Measurements from ENCODE around the gene FGGY. TPM values are rescaled to one million over a fixed set of nuclear protein-coding genes. Genes with fewer than 3 reads are reported as not detected.

The FGGY gene
- total RNA-seq, 1 experiment from 2014 or later, result 14.6 TPM

DNA sequence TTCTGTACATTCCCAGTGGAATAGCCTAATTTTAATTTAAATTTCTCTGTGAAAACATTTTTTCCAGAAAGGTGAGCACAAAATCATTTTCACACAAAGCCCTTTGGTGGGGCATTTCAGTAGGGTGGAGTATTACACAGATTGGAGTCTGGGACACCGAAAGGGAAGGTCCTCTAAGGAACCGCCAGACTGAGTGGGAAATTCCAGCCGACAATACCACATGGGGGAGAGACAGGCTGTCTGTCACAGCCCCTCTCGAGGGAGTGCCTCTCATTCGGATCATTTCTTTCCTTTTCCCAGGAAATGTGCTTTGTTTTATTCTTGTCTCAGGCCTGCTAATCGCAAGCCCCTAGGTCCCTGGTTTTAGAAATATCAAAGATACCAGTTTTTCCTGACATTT is 367.3 kb downstream of the FGGY start:
- H2BK20ac ChIP-seq (ENCODE audit: low read depth, low read length, poor library complexity, severe bottlenecking), result no peak overlapping the region
- H3K23me2 ChIP-seq (ENCODE audit: insufficient read length, low read depth, low read length, poor library complexity, severe bottlenecking), result no peaks in the 10 kb centered on the region
- Mint-ChIP-seq H3K4me3 (no peak overlapping the region), H3K36me3 (ENCODE audit: insufficient read depth in 1 of 3, low read depth in 3 of 3) (peaks cover 1 to 8% (median 4%) of the 10 kb centered on the region in 3 experiments; a peak in 4 of 7 replicates), H3K27ac (no peak overlapping the region; a peak in 1 of 7 replicates), H3K9me3 (peaks cover 0 to 3% of the 10 kb centered on the region in 2 experiments; a peak in 1 of 5 replicates), H3K4me1 (peaks cover 23 to 36% of the 10 kb centered on the region in 2 experiments), H3K27me3 (ENCODE audit: low read depth) (no peaks in the 10 kb centered on the region)
- H2BK5ac ChIP-seq (ENCODE audit: insufficient read length, low read length), result no peak overlapping the region
- H3T11ph ChIP-seq (ENCODE audit: low read length), result no peak overlapping the region
- H3K9ac ChIP-seq (ENCODE audit: extremely low read depth, insufficient read length, low read length), result no peak overlapping the region
- no peak overlapping the region for H2BK15ac ChIP-seq (ENCODE audit: low read depth, low read length)
- H3K27me3 ChIP-seq (ENCODE audit: insufficient read depth, low read length), result no peaks in the 10 kb centered on the region
- H4K5ac ChIP-seq (ENCODE audit: insufficient read length, low read depth, low read length), result no peak overlapping the region
- no peaks in the 10 kb centered on the region for H3K79me1 ChIP-seq (ENCODE audit: insufficient read depth, low read depth, low read length, poor library complexity, severe bottlenecking)
- no peak overlapping the region for H3K27ac ChIP-seq (ENCODE audit: insufficient read length, low read depth, low read length)
- H2BK12ac ChIP-seq (ENCODE audit: insufficient read length, low read depth, low read length), result no peak overlapping the region
- no peak overlapping the region for H3K56ac ChIP-seq (ENCODE audit: insufficient read length, low read depth, low read length)
- TF ChIP-seq, protein P1, sequence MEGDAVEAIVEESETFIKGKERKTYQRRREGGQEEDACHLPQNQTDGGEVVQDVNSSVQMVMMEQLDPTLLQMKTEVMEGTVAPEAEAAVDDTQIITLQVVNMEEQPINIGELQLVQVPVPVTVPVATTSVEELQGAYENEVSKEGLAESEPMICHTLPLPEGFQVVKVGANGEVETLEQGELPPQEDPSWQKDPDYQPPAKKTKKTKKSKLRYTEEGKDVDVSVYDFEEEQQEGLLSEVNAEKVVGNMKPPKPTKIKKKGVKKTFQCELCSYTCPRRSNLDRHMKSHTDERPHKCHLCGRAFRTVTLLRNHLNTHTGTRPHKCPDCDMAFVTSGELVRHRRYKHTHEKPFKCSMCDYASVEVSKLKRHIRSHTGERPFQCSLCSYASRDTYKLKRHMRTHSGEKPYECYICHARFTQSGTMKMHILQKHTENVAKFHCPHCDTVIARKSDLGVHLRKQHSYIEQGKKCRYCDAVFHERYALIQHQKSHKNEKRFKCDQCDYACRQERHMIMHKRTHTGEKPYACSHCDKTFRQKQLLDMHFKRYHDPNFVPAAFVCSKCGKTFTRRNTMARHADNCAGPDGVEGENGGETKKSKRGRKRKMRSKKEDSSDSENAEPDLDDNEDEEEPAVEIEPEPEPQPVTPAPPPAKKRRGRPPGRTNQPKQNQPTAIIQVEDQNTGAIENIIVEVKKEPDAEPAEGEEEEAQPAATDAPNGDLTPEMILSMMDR (conservative IDR thresholded peaks at IDR 0.05), result no peak
- no peaks in the 10 kb centered on the region for H3K79me2 ChIP-seq (ENCODE audit: insufficient read depth, low read length)
- H4K8ac ChIP-seq (replicated peaks; ENCODE audit: insufficient read length, low read depth, low read length), result no peak overlapping the region
- no peak overlapping the region for H4K91ac ChIP-seq (ENCODE audit: insufficient read length, low read depth, low read length)
- H3K9me3 ChIP-seq (ENCODE audit: control insufficient read depth, low read depth, low read length), result no peaks in the 10 kb centered on the region
- no peak overlapping the region for H2AK5ac ChIP-seq (ENCODE audit: insufficient read length, low read length)
- no peak overlapping the region for H3K18ac ChIP-seq (ENCODE audit: insufficient read length, low read depth, low read length)
- H3K4me2 ChIP-seq (ENCODE audit: insufficient read depth, insufficient read length, low read length), result no peak overlapping the region
- no peak overlapping the region for H3K23ac ChIP-seq (ENCODE audit: insufficient read length, low read depth, low read length)
- H3K4ac ChIP-seq (ENCODE audit: low read depth, low read length), result no peak overlapping the region
- no peak overlapping the region for H2BK120ac ChIP-seq (ENCODE audit: low read depth, low read length, poor library complexity, severe bottlenecking)
- no peak overlapping the region for H3K14ac ChIP-seq (ENCODE audit: insufficient read depth, low read length)
- no peaks in the 10 kb centered on the region for H4K20me1 ChIP-seq (ENCODE audit: control insufficient read depth, insufficient read depth, insufficient read length)
- H2AFZ ChIP-seq (ENCODE audit: low read length), result no peak overlapping the region
- WGBS (ENCODE audit: extremely low coverage, insufficient read length, low lambda C conversion rate), result no CpG with 5 or more reads among the region's 6 CpGs
- no peak for DNase-seq
- no peaks in the 10 kb centered on the region; the same call in 1 of the 2 replicates for H3K4me1 ChIP-seq (ENCODE audit: insufficient read depth, low read length)
